H1 (cell line): ENCODE results near the gene EEF2.

Source experiments
- ZNF274 ChIP-seq: IDR thresholded peaks from 2 replicates; pipeline ENCODE4 v1.7.0; 2012; ENCODE audit warnings: low read length, borderline replicate concordance; ENCODE audit errors: extremely low read depth
- TF ChIP-seq, protein P1 (sequence below), 3 experiments: IDR thresholded peaks; 1 replicate in 2 of 3; 2 replicates in 1 of 3; pipeline versions ENCODE4 v1.5.1 to v1.6.1; 2011; ENCODE audit warnings: low read length in 3 of 3, mild to moderate bottlenecking in 3 of 3, inconsistent platforms in 2 of 3, low read depth in 1 of 3, moderate library complexity in 1 of 3; ENCODE audit not compliant: insufficient read depth in 1 of 3; ENCODE audit errors: control extremely low read depth in 1 of 3

GRCh38 chr19:4016486-4016885, 31.2 kb upstream of the EEF2 start:
- TF ChIP-seq, protein P1, sequence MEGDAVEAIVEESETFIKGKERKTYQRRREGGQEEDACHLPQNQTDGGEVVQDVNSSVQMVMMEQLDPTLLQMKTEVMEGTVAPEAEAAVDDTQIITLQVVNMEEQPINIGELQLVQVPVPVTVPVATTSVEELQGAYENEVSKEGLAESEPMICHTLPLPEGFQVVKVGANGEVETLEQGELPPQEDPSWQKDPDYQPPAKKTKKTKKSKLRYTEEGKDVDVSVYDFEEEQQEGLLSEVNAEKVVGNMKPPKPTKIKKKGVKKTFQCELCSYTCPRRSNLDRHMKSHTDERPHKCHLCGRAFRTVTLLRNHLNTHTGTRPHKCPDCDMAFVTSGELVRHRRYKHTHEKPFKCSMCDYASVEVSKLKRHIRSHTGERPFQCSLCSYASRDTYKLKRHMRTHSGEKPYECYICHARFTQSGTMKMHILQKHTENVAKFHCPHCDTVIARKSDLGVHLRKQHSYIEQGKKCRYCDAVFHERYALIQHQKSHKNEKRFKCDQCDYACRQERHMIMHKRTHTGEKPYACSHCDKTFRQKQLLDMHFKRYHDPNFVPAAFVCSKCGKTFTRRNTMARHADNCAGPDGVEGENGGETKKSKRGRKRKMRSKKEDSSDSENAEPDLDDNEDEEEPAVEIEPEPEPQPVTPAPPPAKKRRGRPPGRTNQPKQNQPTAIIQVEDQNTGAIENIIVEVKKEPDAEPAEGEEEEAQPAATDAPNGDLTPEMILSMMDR (IDR thresholded peaks at IDR 0.05; ENCODE audit: control extremely low read depth in 1 of 3, insufficient read depth in 1 of 3, low read depth in 1 of 3, low read length in 3 of 3): no peak
- TF ChIP-seq ZNF274: no peak
